AG09309 (cell line): ENCODE measurements around the gene SNX9.

Experiments used
- DNase-seq: peaks from one replicate; pipeline ENCODE4 v3.0.0-alpha.2; 2010; ENCODE audit warnings: low read depth
- H3K4me3 ChIP-seq: 2 replicates; pipeline ENCODE4 v1.5.1; 2011; ENCODE audit warnings: mild to moderate bottlenecking, low read depth, low read length, moderate library complexity; ENCODE audit not compliant: control insufficient read depth
- CTCF ChIP-seq: IDR thresholded peaks from 2 replicates; pipeline ENCODE4 v1.5.1; 2011; ENCODE audit warnings: mild to moderate bottlenecking, low read depth, low read length, inconsistent platforms; ENCODE audit not compliant: insufficient read depth, control insufficient read depth; ENCODE audit errors: missing control alignments

The SNX9 gene

GRCh38 chr6:157859775-157860504 is 36.9 kb downstream of the SNX9 start:
- DNase-seq = no peak
- no peak overlapping the region for H3K4me3 ChIP-seq

GRCh38 chr6:157860505-157860991 is 37.5 kb downstream of the SNX9 start:
- H3K4me3 ChIP-seq = no peak overlapping the region
- TF ChIP-seq CTCF = no peak
- no peak for DNase-seq

More at GRCh38 chr6:157859775-157860504, 36.9 kb downstream of the SNX9 start:
- no peak for TF ChIP-seq CTCF

GRCh38 chr6:157861184-157861583 is 38.1 kb downstream of the SNX9 start:
- DNase-seq = no peak
- no peak for TF ChIP-seq CTCF
- H3K4me3 ChIP-seq = no peak overlapping the region

- no peak for TF ChIP-seq CTCF
- no peak overlapping the region for H3K4me3 ChIP-seq
- no peak for DNase-seq
These were observed 38.8 kb downstream of the SNX9 start for GRCh38 chr6:157861814-157862213.

GRCh38 chr6:157862706-157863105 is 39.7 kb downstream of the SNX9 start:
- DNase-seq = no peak
- TF ChIP-seq CTCF = no peak
- H3K4me3 ChIP-seq = no peak overlapping the region

GRCh38 chr6:157864185-157864761 is 41.2 kb downstream of the SNX9 start:
- no peak for DNase-seq
- TF ChIP-seq CTCF = no peak
- no peak overlapping the region for H3K4me3 ChIP-seq
